IMR-90 (cell line): ENCODE data around the gene BRINP1. TPM values are rescaled to one million over a fixed set of nuclear protein-coding genes. Genes with fewer than 3 reads are reported as not detected.

Experiments used
- ATAC-seq: fragments of 200-7000 bp; cut with Tn5 transposase; 2 replicates; pipeline ENCODE4 v1.9.1; 2020; ENCODE audit warnings: low read depth, mild to moderate bottlenecking, moderate library complexity
- BruUV-seq: library from RNA; stranded (reverse); fragments of 400-500 nt; replicated peaks from 2 replicates; lab custom pipeline; 2021; lab: Mats Ljungman, UMichigan
- CTCF ChIA-PET: fragments of 300-600 bp; formaldehyde crosslinking; extraction: SDS; loops from one replicate; lab custom pipeline; 2021; ENCODE audit warnings: antibody characterized with exemption; lab: Yijun Ruan, JAX
- POLR2A ChIA-PET: fragments of 300-600 bp; sonication (Branson Sonifier 250); formaldehyde crosslinking; loops from one replicate; lab custom pipeline; 2022; ENCODE audit warnings: antibody characterized with exemption; ENCODE audit not compliant: unreplicated experiment; lab: Charles Lee
- DNase-seq: peaks from one replicate; pipeline ENCODE4 v3.0.0; 2013
- H2AFZ ChIP-seq: replicated peaks from 2 replicates; pipeline ENCODE3; 2013; ENCODE audit warnings: low read length, mild to moderate bottlenecking; ENCODE audit not compliant: poor library complexity
- H2AK5ac ChIP-seq: 2 replicates; pipeline ENCODE4 v1.6.1; 2013; ENCODE audit warnings: low read depth, low read length, inconsistent platforms
- H2AK9ac ChIP-seq: replicated peaks from 2 replicates; pipeline ENCODE3; 2013; ENCODE audit warnings: mild to moderate bottlenecking, low read depth, low read length, moderate library complexity; ENCODE audit not compliant: poor library complexity
- H2BK120ac ChIP-seq: 2 replicates; pipeline ENCODE4 v1.6.1; 2013; ENCODE audit warnings: low read depth, low read length, inconsistent platforms
- H2BK15ac ChIP-seq: 3 replicates; pipeline ENCODE4 v1.6.1; 2013; ENCODE audit warnings: low read depth, low read length, inconsistent platforms
- H2BK20ac ChIP-seq: 2 replicates; pipeline ENCODE4 v1.6.1; 2013; ENCODE audit warnings: low read depth, mild to moderate bottlenecking, inconsistent platforms, low read length, moderate library complexity
- H2BK5ac ChIP-seq: 2 replicates; pipeline ENCODE4 v1.6.1; 2013; ENCODE audit warnings: mild to moderate bottlenecking, low read depth, low read length, inconsistent platforms; ENCODE audit not compliant: poor library complexity, severe bottlenecking
- H3K14ac ChIP-seq: replicated peaks from 2 replicates; pipeline ENCODE4 v1.6.1; 2013; ENCODE audit warnings: low read depth, low read length, inconsistent platforms
- H3K18ac ChIP-seq: 2 replicates; pipeline ENCODE4 v1.6.1; 2013; ENCODE audit warnings: low read depth, low read length, control low read depth
- H3K23ac ChIP-seq: 2 replicates; pipeline ENCODE4 v1.6.1; 2013; ENCODE audit warnings: low read depth, low read length, inconsistent platforms
- H3K27ac ChIP-seq: 2 replicates; pipeline ENCODE4 v1.5.1; 2013; ENCODE audit warnings: mild to moderate bottlenecking, control low read depth, low read length; ENCODE audit not compliant: insufficient read depth
- H3K27me3 ChIP-seq: 2 replicates; pipeline ENCODE4 v1.6.1; 2013; ENCODE audit warnings: low read length; ENCODE audit not compliant: control insufficient read depth, insufficient read depth
- H3K36me3 ChIP-seq: 2 replicates; pipeline ENCODE4 v1.6.1; 2013; ENCODE audit warnings: low read length, mixed read lengths; ENCODE audit not compliant: control insufficient read depth, insufficient read depth
- H3K4ac ChIP-seq: 2 replicates; pipeline ENCODE4 v1.6.1; 2013; ENCODE audit warnings: low read depth, low read length, inconsistent platforms
- H3K4me1 ChIP-seq: 2 replicates; pipeline ENCODE4 v1.6.1; 2013; ENCODE audit warnings: low read length, mixed read lengths; ENCODE audit not compliant: control insufficient read depth, insufficient read depth
- H3K4me2 ChIP-seq: 2 replicates; pipeline ENCODE4 v1.6.1; 2013; ENCODE audit warnings: low read depth, mild to moderate bottlenecking, control low read depth, low read length, moderate library complexity
- H3K4me3 ChIP-seq: 2 replicates; pipeline ENCODE4 v1.5.1; 2013; ENCODE audit warnings: low read depth, mild to moderate bottlenecking, control low read depth, low read length, moderate library complexity; ENCODE audit not compliant: insufficient read depth
- H3K56ac ChIP-seq: 2 replicates; pipeline ENCODE4 v1.6.1; 2013; ENCODE audit warnings: low read length, inconsistent platforms; ENCODE audit not compliant: insufficient read depth; ENCODE audit errors: extremely low read depth
- H3K79me1 ChIP-seq, 2 experiments: 2 replicates each; pipeline ENCODE4 v1.6.1; 2013; ENCODE audit warnings: low read length in 2 of 2, inconsistent platforms in 1 of 2, low read depth in 1 of 2
- H3K9ac ChIP-seq: 2 replicates; pipeline ENCODE4 v1.6.1; 2013; ENCODE audit warnings: low read depth, low read length, control low read depth
- H3K9me1 ChIP-seq: 2 replicates; pipeline ENCODE4 v1.6.1; 2013; ENCODE audit warnings: low read length, inconsistent platforms; ENCODE audit not compliant: insufficient read depth
- H3K9me3 ChIP-seq: 2 replicates; pipeline ENCODE4 v1.6.1; 2013; ENCODE audit warnings: low read length; ENCODE audit not compliant: control insufficient read depth, insufficient read depth
- H4K20me1 ChIP-seq: 2 replicates; pipeline ENCODE4 v1.6.1; 2013; ENCODE audit warnings: low read length, inconsistent platforms; ENCODE audit not compliant: insufficient read depth
- H4K5ac ChIP-seq: 2 replicates; pipeline ENCODE4 v1.6.1; 2013; ENCODE audit warnings: mild to moderate bottlenecking, low read depth, low read length, control low read depth
- H4K8ac ChIP-seq, 2 experiments: 2 replicates each; pipeline ENCODE4 v1.6.1; 2013; ENCODE audit warnings: low read depth in 2 of 2, low read length in 2 of 2, control low read depth in 1 of 2, inconsistent platforms in 1 of 2
- H4K91ac ChIP-seq: 2 replicates; pipeline ENCODE4 v1.6.1; 2013; ENCODE audit warnings: low read depth, low read length, inconsistent platforms; ENCODE audit not compliant: insufficient read depth
- BHLHE40 ChIP-seq: fragments of 150-350 bp; IDR thresholded peaks from 2 replicates; pipeline ENCODE4 v1.6.1; 2016; ENCODE audit warnings: mild to moderate bottlenecking, low read depth, low read length
- CEBPB ChIP-seq: IDR thresholded peaks from 2 replicates; pipeline ENCODE4 v1.6.1; 2012; ENCODE audit warnings: low read depth, low read length, improper control_type of control experiment
- CHD1 ChIP-seq: IDR thresholded peaks from 2 replicates; pipeline ENCODE4 v1.6.1; 2012; ENCODE audit warnings: low read depth, low read length, improper control_type of control experiment
- CTCF ChIP-seq: conservative IDR thresholded peaks from 2 replicates; pipeline ENCODE4 v1.5.1; 2012; ENCODE audit warnings: mild to moderate bottlenecking, low read depth, low read length, improper control_type of control experiment
- ELK1 ChIP-seq: fragments of 150-350 bp; IDR thresholded peaks from 2 replicates; pipeline ENCODE4 v1.6.1; 2016; ENCODE audit warnings: low read depth, mild to moderate bottlenecking, low read length, moderate library complexity, borderline replicate concordance
- FOS ChIP-seq: fragments of 150-350 bp; IDR thresholded peaks from 2 replicates; pipeline ENCODE4 v1.6.1; 2016; ENCODE audit warnings: low read depth, low read length
- MAFK ChIP-seq: IDR thresholded peaks from 2 replicates; pipeline ENCODE4 v1.6.1; 2012; ENCODE audit warnings: low read depth, low read length, improper control_type of control experiment
- MAZ ChIP-seq: IDR thresholded peaks from 2 replicates; pipeline ENCODE4 v1.6.1; 2012; ENCODE audit warnings: low read depth, mild to moderate bottlenecking, low read length, improper control_type of control experiment, moderate library complexity, borderline replicate concordance
- MXI1 ChIP-seq: IDR thresholded peaks from 2 replicates; pipeline ENCODE4 v1.6.1; 2012; ENCODE audit warnings: low read depth, mild to moderate bottlenecking, low read length, moderate library complexity, borderline replicate concordance
- NFE2L2 ChIP-seq: fragments of 150-350 bp; IDR thresholded peaks from 2 replicates; pipeline ENCODE4 v1.6.1; 2016; ENCODE audit warnings: low read depth, mild to moderate bottlenecking, low read length
- POLR2A ChIP-seq: IDR thresholded peaks from 2 replicates; pipeline ENCODE4 v1.6.1; 2012; ENCODE audit warnings: mild to moderate bottlenecking, low read depth, low read length
- RAD21 ChIP-seq: IDR thresholded peaks from 2 replicates; pipeline ENCODE4 v1.6.1; 2012; ENCODE audit warnings: low read length, improper control_type of control experiment
- RCOR1 ChIP-seq: IDR thresholded peaks from 2 replicates; pipeline ENCODE4 v1.6.1; 2012; ENCODE audit warnings: mild to moderate bottlenecking, low read length, improper control_type of control experiment; ENCODE audit not compliant: insufficient replicate concordance
- RFX5 ChIP-seq: IDR thresholded peaks from 2 replicates; pipeline ENCODE4 v1.8.0; 2012; ENCODE audit warnings: low read depth, mild to moderate bottlenecking, low read length, moderate library complexity
- SMC3 ChIP-seq: fragments of 150-350 bp; IDR thresholded peaks from 2 replicates; pipeline ENCODE4 v1.6.1; 2016; ENCODE audit warnings: low read depth, mild to moderate bottlenecking, antibody characterized with exemption, low read length, moderate library complexity
- USF2 ChIP-seq: fragments of 150-350 bp; IDR thresholded peaks from 2 replicates; pipeline ENCODE4 v1.6.1; 2017; ENCODE audit warnings: mild to moderate bottlenecking, antibody characterized with exemption, low read length, low read depth
- WGBS, 2 experiments: methylation state at CpG; one replicate each; pipeline versions ENCODE4 v1.1.5 to v1.1.7; 2013; ENCODE audit warnings: missing lambda C conversion rate in 2 of 2; ENCODE audit not compliant: insufficient read length in 1 of 2; ENCODE audit errors: extremely low coverage in 2 of 2; 5-methylcytosine and 5-hydroxymethylcytosine counted together
- dilution Hi-C: fragments of 300-500 bp; cut with HindIII; formaldehyde crosslinking; loops from one replicate; pipeline ENCODE4 v1.14.3; 2018; ENCODE audit warnings: low sequenced_read_pairs; ENCODE audit not compliant: unreplicated experiment
- in situ Hi-C: fragments of 300-500 bp; cut with MboI; formaldehyde crosslinking; loops from 3 replicates; pipeline ENCODE4 v1.14.3; 2019; ENCODE audit warnings: low sequenced_read_pairs, inconsistent platforms, mixed read lengths
- intact Hi-C: fragments of 100-400 bp; cut with micrococcal nuclease; formaldehyde crosslinking; loops from 2 replicates; pipeline ENCODE4 v1.10.0; 2022
- polyA plus RNA-seq, 3 experiments: library from polyadenylated mRNA; depleted of rRNA; stranded (reverse); fragments of >200 nt; gene quantifications; 2 replicates each; pipeline ENCODE4 v1.2.3, GENCODE V29; 2012; ENCODE audit warnings: low replicate concordance in 1 of 3
- total RNA-seq: library from RNA; depleted of rRNA; stranded (reverse); fragments of >200 nt; gene quantifications from 2 replicates; pipeline ENCODE4 v1.2.3, GENCODE V29; 2012

BRINP1 gene
- total and polyA plus RNA-seq, 2 of the 4 experiments (the other 2 are of a cell fraction): under 0.01 TPM; not detected in 1

GRCh38 chr9:119167267-119167666, 202.0 kb downstream of the BRINP1 start:
- BruUV-seq: no TSS peak
- H2AK9ac ChIP-seq: no peak overlapping the region
- POLR2A ChIA-PET: no interaction called here
- H4K20me1 ChIP-seq: no peaks in the 10 kb centered on the region
- H3K27me3 ChIP-seq: no peaks in the 10 kb centered on the region
- ATAC-seq: no peak
- no peaks in the 10 kb centered on the region for H3K4me1 ChIP-seq
- no peaks in the 10 kb centered on the region for H3K36me3 ChIP-seq
- H3K23ac ChIP-seq: no peak overlapping the region
- H3K9ac ChIP-seq: no peak overlapping the region
- CTCF ChIA-PET: no interaction called here
- H3K9me1 ChIP-seq: no peaks in the 10 kb centered on the region
- WGBS, 2 experiments: 85% methylated on average over 18 of the region's 21 CpGs; no CpG with 5 or more reads in 1 of the 2 experiments
- peaks cover 9% of the 10 kb centered on the region for H3K9me3 ChIP-seq
- no peak overlapping the region for H3K14ac ChIP-seq
- no peak overlapping the region for H2AK5ac ChIP-seq
- H3K56ac ChIP-seq: no peak overlapping the region
- no peak for TF ChIP-seq CTCF
- no peak for TF ChIP-seq MAZ
- no peak for TF ChIP-seq ELK1
- TF ChIP-seq MAFK: no peak
- no peak for TF ChIP-seq RFX5
- TF ChIP-seq FOS: no peak
- no peak for TF ChIP-seq RCOR1
- TF ChIP-seq NFE2L2: no peak
- no peak for TF ChIP-seq RAD21
- no peak for TF ChIP-seq CHD1
- no peak for TF ChIP-seq USF2
- no peak for TF ChIP-seq CEBPB
- no peak for TF ChIP-seq SMC3
- TF ChIP-seq MXI1: no peak
- no peak for TF ChIP-seq BHLHE40
- no peak for TF ChIP-seq POLR2A
- no peak overlapping the region for H4K5ac ChIP-seq
- H3K79me1 ChIP-seq: no peaks in the 10 kb centered on the region
- H3K18ac ChIP-seq: no peak overlapping the region
- H3K4me3 ChIP-seq: no peak overlapping the region
- no peak overlapping the region for H3K27ac ChIP-seq
- H2BK20ac ChIP-seq: no peak overlapping the region
- H2BK15ac ChIP-seq: no peak overlapping the region
- DNase-seq: no peak
- H3K4ac ChIP-seq: no peak overlapping the region
- H4K8ac ChIP-seq: no peak overlapping the region
- H2AFZ ChIP-seq: no peak overlapping the region
- intact Hi-C loops (no loop called here), dilution Hi-C loops (no loop called here), in situ Hi-C loops (no loop called here)
- no peak overlapping the region for H3K4me2 ChIP-seq
- no peak overlapping the region for H2BK120ac ChIP-seq
- no peak overlapping the region for H4K91ac ChIP-seq
- no peak overlapping the region for H2BK5ac ChIP-seq
